CD4-positive, alpha-beta T cell treated with Interleukin-1 beta for 1 hour (primary cell): ENCODE data around the gene AP3B2.
"Not testable (repeated sequence)": the region's sequence is repeated elsewhere in the genome, so short reads cannot be mapped to it uniquely, and the experiment has no call there.

Experiments used
- DNase-seq, 2 donors: peaks; one replicate each; pipeline ENCODE4 v3.0.0-alpha.2; 2020 to 2022

The AP3B2 gene

DNA sequence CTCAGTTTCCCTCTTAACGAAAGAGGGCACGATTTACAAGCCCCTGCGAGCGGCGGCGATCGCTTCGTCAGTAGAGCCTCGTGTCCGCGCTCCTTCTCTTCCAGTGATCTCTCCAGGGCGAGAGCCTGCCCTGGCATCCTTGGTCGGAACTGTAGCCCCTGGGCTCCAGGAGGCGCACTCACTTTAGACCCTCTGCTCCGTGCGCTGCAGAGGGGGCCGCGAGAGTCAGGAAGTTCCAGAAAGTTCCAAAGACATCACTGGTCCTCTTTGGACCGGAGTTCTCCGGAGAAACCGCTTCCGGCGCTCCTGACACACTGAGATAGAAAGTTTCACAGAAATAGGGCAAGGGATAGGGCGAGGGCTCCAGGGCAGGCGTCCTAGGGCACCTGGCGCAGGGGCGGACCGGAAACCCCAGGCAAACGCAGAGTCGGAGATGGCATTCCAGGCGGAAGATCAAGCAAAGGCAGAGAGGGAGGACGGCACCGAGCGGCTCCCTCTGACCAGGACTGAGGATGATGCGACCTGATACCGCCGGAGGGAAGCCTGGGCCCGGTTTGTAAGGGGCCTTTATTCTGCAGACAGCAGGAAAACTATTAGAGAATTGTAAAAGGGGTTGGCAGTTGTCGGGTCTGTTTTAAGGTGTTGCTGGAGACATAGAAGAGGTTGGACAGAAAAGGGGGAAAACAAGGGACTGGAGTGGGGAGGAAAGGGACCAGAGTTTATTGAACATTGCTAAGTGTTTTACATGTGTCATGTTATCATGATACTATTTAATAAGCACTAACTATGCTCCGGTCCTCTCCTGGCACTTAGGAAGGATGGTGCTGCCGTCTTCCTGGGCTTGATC lies 61.2 kb downstream of the AP3B2 start:
- no peak for DNase-seq

DNA sequence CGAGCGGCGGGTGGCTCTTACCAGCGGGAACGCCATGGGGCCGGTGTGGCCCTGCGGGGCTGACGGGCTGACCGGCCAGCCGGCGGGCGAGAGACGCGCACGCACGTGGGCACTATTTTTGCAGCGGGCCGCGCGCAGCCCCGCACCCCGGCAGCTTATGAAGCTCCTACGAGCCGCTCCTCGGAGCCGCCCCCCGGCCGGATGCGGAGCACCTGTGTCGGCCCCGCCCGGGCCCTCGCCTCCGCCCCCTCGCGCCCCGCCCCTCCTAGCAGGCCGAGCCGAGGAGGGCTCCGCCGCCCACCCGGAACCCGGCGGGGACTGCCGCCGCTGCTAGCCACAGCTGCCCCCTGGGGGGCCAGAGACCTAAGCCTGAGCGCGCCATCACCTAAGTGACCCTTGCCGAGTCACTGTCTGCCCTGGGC lies 61.8 kb downstream of the AP3B2 start:
- peak; percentile 29 to 32 for DNase-seq

DNA sequence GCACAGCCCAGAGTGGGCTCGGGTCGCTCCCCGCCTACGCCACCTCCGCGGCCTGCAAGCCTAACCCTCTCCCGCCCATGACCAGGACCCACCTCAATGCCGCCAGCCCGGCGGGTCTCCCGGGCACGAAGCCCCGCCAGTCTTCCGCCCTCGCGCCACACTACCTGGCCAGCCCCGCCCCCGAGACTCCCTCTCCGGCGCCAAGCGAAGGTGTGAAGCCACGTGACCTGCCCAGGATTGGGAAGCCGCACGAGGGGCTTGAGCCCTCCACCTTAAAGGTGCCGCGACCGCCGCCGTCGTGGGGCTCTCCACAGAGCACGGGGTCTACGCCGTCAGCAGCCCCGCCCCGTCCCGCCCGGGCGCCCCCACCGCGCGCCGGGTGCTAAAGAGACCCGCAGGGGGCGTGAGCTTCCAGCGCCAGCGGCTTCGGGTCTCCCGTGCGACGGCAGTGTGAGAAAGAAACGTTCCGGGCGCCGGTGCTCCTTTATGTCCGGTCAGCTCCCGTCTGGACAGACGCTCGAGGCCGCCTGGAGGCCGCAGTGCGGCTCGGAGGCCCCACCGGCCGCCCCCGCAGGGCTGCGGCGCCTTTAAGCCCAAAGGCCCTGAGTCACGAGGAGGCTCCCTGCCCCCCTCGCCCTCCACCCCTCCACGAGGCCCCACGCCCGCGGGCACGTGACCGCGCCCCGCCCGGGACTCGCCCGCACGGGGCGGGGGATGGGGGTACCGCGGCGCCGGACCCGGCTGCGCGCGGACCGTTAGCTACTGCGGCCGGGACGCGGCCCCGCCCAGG lies 62.4 kb downstream of the AP3B2 start, which contains the start of gene CPEB1:
CPEB1 (minus strand) TSS at position 319 of the 790 bp plus-strand sequence. CDS start 18,904 bp downstream, outside the sequence.
- peak; percentile 19 to 22 for DNase-seq

DNA sequence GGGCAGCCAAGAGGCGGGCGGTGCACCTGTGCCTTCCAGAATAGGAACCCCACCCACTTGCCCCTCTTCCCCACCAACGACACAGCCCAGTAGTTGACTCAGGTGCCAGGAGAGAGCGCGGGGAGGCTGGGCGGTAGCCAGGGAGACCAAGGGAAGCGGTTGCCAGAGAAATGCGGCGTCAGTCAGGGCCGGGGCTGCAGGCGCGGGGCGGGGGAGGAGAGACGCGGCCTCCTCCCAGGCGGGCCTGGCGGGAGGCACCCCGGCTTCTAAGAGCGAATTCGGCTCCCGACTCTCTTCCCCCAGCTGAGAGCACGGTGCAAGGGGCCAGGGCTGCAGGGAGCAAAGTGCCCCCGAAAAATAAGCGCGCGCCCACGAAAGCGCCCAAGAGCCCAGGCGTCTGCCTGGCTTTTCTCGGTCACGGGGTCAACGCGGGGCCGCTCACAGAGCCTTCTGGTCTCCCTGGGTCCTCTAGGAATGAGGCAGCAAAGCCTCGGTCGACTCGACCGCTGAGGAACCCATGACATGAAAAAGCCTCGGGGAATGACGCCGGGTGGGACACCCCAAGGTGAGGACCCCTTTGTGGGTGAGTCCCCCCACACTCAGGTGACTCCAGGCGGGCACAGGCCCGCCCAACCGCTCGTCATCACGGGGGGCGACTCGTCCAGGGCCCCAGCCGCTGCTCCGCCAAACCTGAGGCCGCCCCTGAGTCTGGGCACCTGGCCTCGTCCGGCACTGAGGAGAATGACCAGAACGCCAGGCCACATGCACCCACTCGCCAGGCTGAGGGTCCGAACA lies 63.2 kb downstream of the AP3B2 start:
- DNase-seq = no peak

DNA sequence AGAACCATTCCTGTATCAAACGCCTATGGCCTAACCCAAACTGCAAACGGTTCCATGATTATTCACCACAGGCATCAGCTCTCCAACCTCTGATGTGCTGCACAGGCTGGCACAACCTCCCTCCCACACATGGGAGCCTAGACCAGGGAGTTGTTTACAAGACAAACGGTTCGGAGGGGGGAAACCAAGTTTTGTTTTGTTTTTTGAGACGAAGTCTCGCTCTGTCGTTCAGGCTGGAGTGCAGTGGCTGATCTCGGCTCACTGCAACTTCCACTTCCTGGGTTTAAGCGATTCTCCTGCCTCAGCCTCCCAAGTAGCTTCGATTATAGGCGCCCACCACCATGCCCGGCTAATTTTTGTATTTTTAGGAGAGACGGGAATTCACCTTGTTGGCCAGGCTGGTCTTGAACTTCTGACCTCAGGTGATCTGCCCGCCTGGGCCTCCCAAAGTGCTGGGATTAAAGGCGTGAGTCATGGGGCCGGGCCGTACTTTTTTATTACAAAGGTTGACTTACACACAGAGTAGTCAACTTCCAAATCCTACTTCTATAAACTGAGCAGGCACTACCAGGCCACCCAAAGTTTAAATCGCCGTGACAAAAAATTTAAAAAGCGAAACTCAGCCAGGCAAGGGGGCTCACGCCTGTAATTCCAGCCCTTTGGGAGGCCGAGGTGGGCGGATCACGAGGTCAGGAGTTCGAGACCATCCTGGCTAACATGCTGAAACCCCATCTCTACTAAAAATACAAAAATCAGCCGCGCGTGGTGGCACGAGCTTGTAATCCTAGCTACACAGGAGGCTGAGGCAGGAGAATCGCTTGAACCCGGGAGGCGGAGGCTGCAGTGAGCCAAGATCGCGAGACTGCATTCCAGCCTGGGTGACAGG lies 64.5 kb downstream of the AP3B2 start:
- DNase-seq = not testable (repeated sequence)

DNA sequence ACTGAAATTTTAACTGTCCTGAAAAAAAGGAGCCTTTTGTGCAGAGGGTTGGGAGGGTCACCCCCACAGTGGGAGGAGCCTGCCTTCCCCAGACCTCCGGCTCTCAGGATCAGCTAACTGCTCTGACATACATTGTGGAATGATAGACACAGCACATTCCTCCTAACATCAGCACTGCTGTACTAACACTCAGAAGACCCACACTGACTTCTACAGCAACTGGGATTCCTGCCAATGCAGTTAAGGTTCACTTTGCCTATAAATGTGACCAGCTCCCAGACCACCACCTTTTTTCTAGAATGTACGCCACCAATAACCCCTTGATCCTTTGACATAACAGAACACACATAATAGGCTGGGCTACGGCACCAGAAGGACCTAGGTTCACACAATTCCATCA lies 65.7 kb downstream of the AP3B2 start:
- no peak for DNase-seq

DNA sequence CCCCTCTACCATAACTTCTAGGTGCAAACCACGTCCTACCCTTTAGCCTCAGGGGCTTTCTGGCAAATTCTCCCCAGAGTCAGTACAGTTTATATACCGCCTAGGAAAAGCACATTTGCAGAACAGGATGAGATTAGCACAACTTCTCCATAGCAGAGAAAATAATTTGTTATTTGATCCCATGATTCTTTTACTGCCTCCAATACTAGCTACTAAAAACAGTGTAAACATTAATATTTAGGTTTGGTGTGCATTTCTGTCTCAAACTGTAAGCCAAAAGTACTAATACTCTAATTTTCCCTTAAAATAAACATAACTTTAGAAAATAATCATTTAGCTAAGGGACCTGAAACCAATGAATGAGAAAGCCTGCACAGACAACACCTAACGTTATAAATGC lies 67.0 kb downstream of the AP3B2 start:
- DNase-seq = no peak

DNA sequence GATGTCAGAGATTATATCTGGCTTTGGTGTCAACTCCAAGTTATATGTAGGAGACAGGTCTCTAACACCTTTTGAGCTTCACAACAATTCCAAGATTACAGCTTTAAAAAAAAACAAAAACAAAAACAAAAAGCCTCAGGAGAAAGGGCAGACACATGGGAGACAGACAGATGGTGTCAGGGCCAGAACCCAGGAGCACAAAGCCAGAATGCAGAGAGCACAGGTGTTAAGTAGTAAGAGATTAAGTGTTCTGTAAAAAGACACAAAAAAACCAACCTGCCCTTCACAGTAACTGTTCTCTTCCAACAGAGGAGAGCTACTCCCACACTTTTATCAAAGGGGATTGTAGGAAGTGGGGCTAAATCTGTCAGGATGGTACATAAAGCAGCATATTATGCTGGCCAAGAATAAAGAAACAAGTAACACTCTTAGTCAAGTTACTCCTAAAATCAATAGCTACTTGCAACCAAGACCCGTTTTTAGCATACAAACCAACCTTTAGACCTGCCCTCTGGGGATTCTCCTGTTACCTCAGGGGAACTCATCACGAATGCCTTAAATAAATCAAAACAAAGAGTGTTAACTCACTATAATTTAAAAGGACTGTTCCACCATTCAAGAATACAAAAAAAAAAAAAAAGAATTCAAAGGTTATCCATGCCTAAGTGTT lies 68.4 kb downstream of the AP3B2 start:
- DNase-seq = no peak

DNA sequence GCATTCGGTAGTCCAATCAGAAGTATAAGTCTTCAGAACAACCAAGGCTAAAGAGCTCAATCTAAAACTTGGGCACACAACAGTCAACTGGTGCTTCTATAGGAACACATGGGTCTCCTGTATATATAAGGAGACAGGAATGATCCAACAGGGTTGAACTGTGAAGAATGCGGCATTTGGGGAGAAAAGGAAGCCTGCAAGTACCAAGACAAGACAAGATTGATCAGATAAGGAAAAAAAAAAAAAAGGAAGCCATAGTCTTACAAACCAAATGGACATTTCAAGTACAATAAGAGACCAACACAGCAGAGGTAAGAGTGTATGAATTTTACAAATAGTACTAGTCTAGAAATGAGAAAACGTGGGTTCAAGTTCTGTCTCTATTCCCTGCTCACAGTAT lies 69.0 kb downstream of the AP3B2 start:
- DNase-seq = no peak

DNA sequence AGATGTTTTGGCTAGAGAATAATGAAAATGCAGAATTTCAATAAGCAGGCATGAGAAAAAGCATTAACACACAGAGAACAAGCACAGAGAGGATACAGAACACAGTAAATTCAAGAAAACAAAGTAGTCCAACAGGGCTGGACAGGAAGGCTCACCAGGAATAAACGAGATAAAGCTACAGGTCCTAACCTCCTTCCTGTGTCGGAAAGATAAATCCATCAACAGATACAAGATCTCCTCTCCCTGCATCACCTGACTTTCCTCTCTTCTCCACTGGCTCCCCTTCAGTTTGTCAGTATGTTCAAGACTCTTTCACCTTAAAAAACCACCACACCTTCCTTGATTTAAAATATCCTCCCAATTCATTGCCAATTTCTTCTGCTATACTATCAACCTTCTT lies 73.9 kb downstream of the AP3B2 start:
- DNase-seq = no peak

DNA sequence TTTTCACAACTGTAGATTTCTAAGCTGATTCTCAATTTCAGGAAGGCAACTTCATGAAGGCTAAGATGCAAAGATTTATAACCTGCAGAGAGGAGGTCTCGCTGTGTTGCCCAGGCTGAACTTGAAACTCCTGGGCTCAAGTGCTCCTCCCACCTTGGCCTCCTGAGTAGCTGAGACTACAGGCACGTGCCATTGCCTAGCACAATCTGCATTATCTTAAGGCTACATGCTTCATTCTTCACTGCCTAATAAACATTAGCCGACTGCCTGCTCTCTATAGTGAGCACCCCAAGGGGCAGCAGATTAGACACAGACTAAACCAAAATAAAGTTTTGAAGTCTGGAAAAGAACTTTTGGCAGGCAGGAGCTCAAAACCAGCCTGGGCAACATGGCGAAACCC lies 79.6 kb downstream of the AP3B2 start:
- no peak for DNase-seq

DNA sequence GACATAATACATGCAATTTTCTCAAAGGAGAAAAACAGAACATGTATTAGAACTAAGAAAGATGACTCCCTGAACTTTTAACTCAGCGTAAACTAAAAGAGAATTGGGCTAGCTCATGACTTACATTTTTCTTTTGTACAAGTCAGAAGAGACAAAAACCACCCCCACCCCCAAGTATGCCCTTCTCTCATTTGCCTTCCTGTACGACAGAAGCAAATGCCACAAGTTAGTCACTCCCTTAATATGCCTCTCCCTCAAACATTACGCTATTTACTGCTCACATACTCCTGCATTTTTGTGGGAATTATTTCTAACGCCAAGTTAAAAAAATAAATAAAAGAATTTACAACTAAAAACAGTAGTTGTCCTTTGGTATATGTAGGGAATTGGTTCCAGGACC lies 84.5 kb downstream of the AP3B2 start:
- DNase-seq = no peak

DNA sequence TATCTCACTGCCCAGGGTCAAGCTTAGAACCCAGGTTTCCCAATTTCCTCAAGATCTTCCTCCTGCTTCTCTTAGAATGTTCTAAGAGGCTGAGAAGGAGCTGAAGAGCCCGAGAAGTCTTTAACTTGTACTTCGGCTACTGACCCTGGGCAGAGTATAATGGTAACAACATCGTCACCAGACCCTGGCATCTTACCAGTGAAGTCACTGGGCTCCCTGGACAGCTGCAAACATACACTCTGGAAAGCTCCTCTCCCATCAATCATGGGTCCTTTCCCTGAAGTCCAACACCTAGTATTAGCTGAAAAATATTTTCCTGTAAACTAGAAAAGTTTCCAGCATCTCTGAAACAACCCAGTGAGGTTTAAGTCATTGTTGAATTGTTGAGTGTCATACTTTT lies 85.2 kb downstream of the AP3B2 start:
- no peak for DNase-seq

DNA sequence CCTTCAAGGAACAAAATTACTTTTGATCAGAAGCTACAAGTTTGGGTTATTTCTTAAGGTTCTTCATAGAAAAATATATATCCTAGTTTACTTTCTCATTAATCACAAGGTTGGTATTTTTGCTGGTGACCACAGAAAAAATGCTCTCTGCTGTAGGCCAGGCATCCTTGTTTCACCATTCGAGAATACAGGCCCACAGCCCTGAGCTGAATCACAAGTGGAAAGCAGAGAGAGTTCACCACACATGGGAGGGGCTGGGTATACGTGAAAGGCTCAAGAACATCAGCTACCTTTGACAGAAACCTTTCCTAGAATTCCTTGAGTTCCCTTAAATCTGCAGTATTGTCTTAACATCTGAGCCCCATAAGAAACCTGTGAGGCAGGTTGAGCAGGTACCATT lies 85.7 kb downstream of the AP3B2 start:
- no peak for DNase-seq

DNA sequence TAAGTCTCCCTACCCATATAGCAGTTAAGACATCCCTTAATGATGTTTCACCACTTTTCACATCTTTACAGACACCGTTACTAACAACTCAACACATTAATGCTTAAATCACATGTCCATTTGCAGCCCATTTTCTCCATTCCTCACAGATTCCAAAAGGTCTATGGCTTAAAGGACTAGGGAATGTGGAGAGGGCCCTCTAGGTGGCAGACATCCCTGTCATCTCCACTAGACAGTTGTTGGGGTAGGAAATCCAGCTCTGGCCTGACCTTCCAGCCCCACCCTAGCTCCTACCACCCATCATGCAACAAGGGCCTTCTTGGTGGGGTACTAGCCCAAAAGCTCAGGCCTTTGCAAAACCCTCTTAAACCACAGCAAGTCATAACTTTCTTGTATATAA lies 87.7 kb downstream of the AP3B2 start:
- DNase-seq = no peak

DNA sequence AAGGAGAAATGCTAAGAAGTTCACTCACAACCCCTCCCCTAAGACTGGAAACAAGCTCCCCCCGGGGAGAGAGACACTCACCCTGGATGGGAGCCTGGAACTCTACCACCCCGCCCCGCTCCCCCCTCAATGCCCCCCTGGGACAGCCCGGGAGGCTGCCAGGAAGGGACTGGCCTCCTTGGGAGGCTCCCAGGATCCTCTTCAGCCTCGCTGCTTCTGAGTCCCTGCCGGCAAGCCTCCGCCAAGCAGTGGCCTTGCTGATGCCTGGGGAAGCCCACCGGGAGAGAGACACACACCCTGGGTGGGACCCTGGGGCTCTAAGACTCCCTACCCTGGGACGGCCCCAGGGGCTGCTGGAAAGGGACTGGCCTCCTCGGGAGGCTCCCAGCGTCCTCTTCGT lies 95.9 kb downstream of the AP3B2 start:
- no peak for DNase-seq

DNA sequence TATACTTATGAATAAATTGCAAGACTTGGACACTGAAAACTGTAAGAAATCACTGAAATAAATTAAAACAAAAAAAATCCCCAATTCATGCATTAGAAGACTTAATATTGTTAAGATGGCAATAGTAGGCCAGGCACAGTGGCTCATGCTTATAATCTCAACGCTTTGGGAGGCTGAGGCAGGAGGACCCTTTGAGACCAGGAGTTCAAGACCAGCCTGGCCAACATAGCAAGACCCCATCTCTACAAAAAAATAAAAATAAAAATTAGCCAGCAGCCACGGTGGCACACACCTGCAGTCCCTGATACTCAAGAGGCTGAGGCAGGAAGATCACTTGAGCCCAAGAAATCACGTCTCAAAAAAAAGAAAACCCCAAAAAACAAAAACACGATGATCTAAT lies 98.3 kb downstream of the AP3B2 start:
- DNase-seq = no peak
